Measurements from ENCODE around the gene RHOF. TPM values are rescaled to one million over a fixed set of nuclear protein-coding genes. Genes with fewer than 3 reads are reported as not detected.

Gene RHOF
- total and polyA plus RNA-seq, 2 of the 13 experiments (the other 11 are each of a cell fraction or from before 2014, with no cell fraction given): 14.6 to 32.2 TPM

- TF ChIP-seq E2F5 (CRISPR knock-in tag; conservative IDR thresholded peaks at IDR 0.05) (no peak), KLF13 (CRISPR knock-in tag; IDR thresholded peaks at IDR 0.05) (no peak), PHF8 (CRISPR knock-in tag; IDR thresholded peaks at IDR 0.05) (peak; percentile 36), ZNF710 (CRISPR knock-in tag; IDR thresholded peaks at IDR 0.05; ENCODE audit: borderline replicate concordance) (no peak), SMAD1 (CRISPR knock-in tag; IDR thresholded peaks at IDR 0.05; ENCODE audit: borderline replicate concordance, low read depth) (no peak), POLR2A (IDR thresholded peaks at IDR 0.05; ENCODE audit: insufficient read depth in 1 of 2, low read depth in 2 of 2, low read length in 2 of 2) (no peak; a peak in 1 of 4 replicates), RAD51 (IDR thresholded peaks at IDR 0.05; ENCODE audit: borderline replicate concordance) (no peak), HDAC6 (IDR thresholded peaks at IDR 0.05; ENCODE audit: low read depth, low read length) (no peak), HMGXB4 (CRISPR knock-in tag; IDR thresholded peaks at IDR 0.05; ENCODE audit: borderline replicate concordance in 1 of 2, low read depth in 1 of 2) (peak in 1 of 2 experiments; percentile 39; a peak in 2 of 4 replicates), FOXA1 (IDR thresholded peaks at IDR 0.05) (no peak), FOXA1 (CRISPR knock-in tag; IDR thresholded peaks at IDR 0.05) (no peak), HHEX (CRISPR knock-in tag; IDR thresholded peaks at IDR 0.05) (no peak), MTA1 (CRISPR knock-in tag; IDR thresholded peaks at IDR 0.05; ENCODE audit: borderline replicate concordance) (peak; percentile 61; the same call in 1 of the 2 replicates), ZNF333 (CRISPR knock-in tag; IDR thresholded peaks at IDR 0.05; ENCODE audit: borderline replicate concordance) (no peak), AKAP8 (CRISPR knock-in tag; IDR thresholded peaks at IDR 0.05) (peak; percentile 88), ZNF580 (CRISPR knock-in tag; IDR thresholded peaks at IDR 0.05; ENCODE audit: borderline replicate concordance, low read depth) (no peak; the same call in 1 of the 2 replicates), MIXL1 (CRISPR knock-in tag; IDR thresholded peaks at IDR 0.05) (no peak), ASH2L (IDR thresholded peaks at IDR 0.05; ENCODE audit: insufficient read length, low read depth, low read length) (peak; percentile 4), MTERF4 (CRISPR knock-in tag; IDR thresholded peaks at IDR 0.05) (no peak), SMAD3 (CRISPR knock-in tag; IDR thresholded peaks at IDR 0.05) (no peak; the same call in 1 of the 2 replicates), U2AF2 (IDR thresholded peaks at IDR 0.05; ENCODE audit: low read depth, low read length) (no peak), ZBTB21 (CRISPR knock-in tag; IDR thresholded peaks at IDR 0.05) (no peak), ZNF337 (CRISPR knock-in tag; IDR thresholded peaks at IDR 0.05; ENCODE audit: borderline replicate concordance, low read depth) (no peak), ZNF782 (CRISPR knock-in tag; IDR thresholded peaks at IDR 0.05; ENCODE audit: borderline replicate concordance) (no peak; the same call in 1 of the 2 replicates), MAFF (IDR thresholded peaks at IDR 0.05; ENCODE audit: low read depth, low read length) (no peak)
Measured at GRCh38 chr12:121799842-121800693, 6.6 kb upstream of the RHOF start (continued).

Data from HepG2 (cell line).